ENCODE data around the gene TMEM220.

The TMEM220 gene

GRCh38 chr17:10729334-10730193 is at the start of gene TMEM220:
Gene TMEM220 (minus strand): TSS chr17:10730023. CDS start chr17:10729851, 172 bp downstream.
- Histone ChIP-seq H3K4me3 (ENCODE audit: low read length in 2 of 2) (peak within 1 kb of the TSS; percentile 73), H3K27ac (ENCODE audit: low read depth in 2 of 2, low read length in 2 of 2) (peak within 1 kb of the TSS; percentile 89 to 91), H3K36me3 (ENCODE audit: control insufficient read depth in 2 of 2, insufficient read depth in 2 of 2, low read length in 2 of 2) (no peaks in the 10 kb centered on the region), H3K9me3 (ENCODE audit: control insufficient read depth in 2 of 2, low read length in 2 of 2) (no peaks in the 10 kb centered on the region), H3K9ac (ENCODE audit: low read depth in 1 of 2, low read length in 2 of 2) (peak within 1 kb of the TSS; percentile 80 to 82), H3K27me3 (ENCODE audit: control insufficient read depth in 2 of 2, insufficient read depth in 2 of 2, low read length in 2 of 2) (no peaks in the 10 kb centered on the region), H3K4me1 (ENCODE audit: control insufficient read depth in 2 of 2, insufficient read depth in 2 of 2, low read length in 2 of 2) (peaks cover 17 to 42% of the 10 kb centered on the region in 2 donors)

- Histone ChIP-seq H3K27me3 (ENCODE audit: control insufficient read depth in 2 of 2, insufficient read depth in 2 of 2, low read length in 2 of 2) (no peaks in the 10 kb centered on the region), H3K36me3 (ENCODE audit: control insufficient read depth in 2 of 2, insufficient read depth in 2 of 2, low read length in 2 of 2) (no peaks in the 10 kb centered on the region), H3K4me3 (ENCODE audit: low read length in 2 of 2) (no peak overlapping the region), H3K9ac (ENCODE audit: low read depth in 1 of 2, low read length in 2 of 2) (no peak overlapping the region), H3K27ac (ENCODE audit: low read depth in 2 of 2, low read length in 2 of 2) (peak overlapping the region in 1 of 2 donors; percentile 55), H3K9me3 (ENCODE audit: control insufficient read depth in 2 of 2, low read length in 2 of 2) (no peaks in the 10 kb centered on the region), H3K4me1 (ENCODE audit: control insufficient read depth in 2 of 2, insufficient read depth in 2 of 2, low read length in 2 of 2) (peaks cover 15 to 29% of the 10 kb centered on the region in 2 donors)
Observed at GRCh38 chr17:10779609-10780008, 49.8 kb upstream of the TMEM220 start.

- H3K36me3 ChIP-seq (ENCODE audit: control insufficient read depth in 2 of 2, insufficient read depth in 2 of 2, low read length in 2 of 2): no peaks in the 10 kb centered on the region
- peaks cover 19 to 32% of the 10 kb centered on the region in 2 donors for H3K4me1 ChIP-seq (ENCODE audit: control insufficient read depth in 2 of 2, insufficient read depth in 2 of 2, low read length in 2 of 2)
- peak overlapping the region in 1 of 2 donors; percentile 34 for H3K9ac ChIP-seq (ENCODE audit: low read depth in 1 of 2, low read length in 2 of 2)
- H3K27ac ChIP-seq (ENCODE audit: low read depth in 2 of 2, low read length in 2 of 2): peak overlapping the region; percentile 61 to 85
- H3K4me3 ChIP-seq (ENCODE audit: low read length in 2 of 2): no peak overlapping the region
- no peaks in the 10 kb centered on the region for H3K9me3 ChIP-seq (ENCODE audit: control insufficient read depth in 2 of 2, low read length in 2 of 2)
- no peaks in the 10 kb centered on the region for H3K27me3 ChIP-seq (ENCODE audit: control insufficient read depth in 2 of 2, insufficient read depth in 2 of 2, low read length in 2 of 2)
Observed at GRCh38 chr17:10777890-10778289, 48.1 kb upstream of the TMEM220 start.

GRCh38 chr17:10777131-10777807 is 47.4 kb upstream of the TMEM220 start:
- Histone ChIP-seq H3K4me1 (ENCODE audit: control insufficient read depth in 2 of 2, insufficient read depth in 2 of 2, low read length in 2 of 2) (peaks cover 23 to 39% of the 10 kb centered on the region in 2 donors), H3K4me3 (ENCODE audit: low read length in 2 of 2) (peak overlapping the region in 1 of 2 donors; percentile 20), H3K27me3 (ENCODE audit: control insufficient read depth in 2 of 2, insufficient read depth in 2 of 2, low read length in 2 of 2) (no peaks in the 10 kb centered on the region), H3K9ac (ENCODE audit: low read depth in 1 of 2, low read length in 2 of 2) (peak overlapping the region; percentile 34 to 47), H3K36me3 (ENCODE audit: control insufficient read depth in 2 of 2, insufficient read depth in 2 of 2, low read length in 2 of 2) (no peaks in the 10 kb centered on the region), H3K9me3 (ENCODE audit: control insufficient read depth in 2 of 2, low read length in 2 of 2) (no peaks in the 10 kb centered on the region), H3K27ac (ENCODE audit: low read depth in 2 of 2, low read length in 2 of 2) (peak overlapping the region; percentile 61 to 85)

- H3K36me3 ChIP-seq (ENCODE audit: control insufficient read depth in 2 of 2, insufficient read depth in 2 of 2, low read length in 2 of 2): no peaks in the 10 kb centered on the region
- peaks cover 26 to 46% of the 10 kb centered on the region in 2 donors for H3K4me1 ChIP-seq (ENCODE audit: control insufficient read depth in 2 of 2, insufficient read depth in 2 of 2, low read length in 2 of 2)
- H3K9me3 ChIP-seq (ENCODE audit: control insufficient read depth in 2 of 2, low read length in 2 of 2): no peaks in the 10 kb centered on the region
- H3K9ac ChIP-seq (ENCODE audit: low read depth in 1 of 2, low read length in 2 of 2): peak overlapping the region in 1 of 2 donors; percentile 27
- peak overlapping the region; percentile 85 to 90 for H3K27ac ChIP-seq (ENCODE audit: low read depth in 2 of 2, low read length in 2 of 2)
- H3K27me3 ChIP-seq (ENCODE audit: control insufficient read depth in 2 of 2, insufficient read depth in 2 of 2, low read length in 2 of 2): no peaks in the 10 kb centered on the region
- peak overlapping the region in 1 of 2 donors; percentile 11 for H3K4me3 ChIP-seq (ENCODE audit: low read length in 2 of 2)
Observed at GRCh38 chr17:10776381-10776780, 46.6 kb upstream of the TMEM220 start.

GRCh38 chr17:10775740-10776356 is 46.0 kb upstream of the TMEM220 start:
- peak overlapping the region in 1 of 2 donors; percentile 27 for H3K9ac ChIP-seq (ENCODE audit: low read depth in 1 of 2, low read length in 2 of 2)
- H3K27ac ChIP-seq (ENCODE audit: low read depth in 2 of 2, low read length in 2 of 2): peak overlapping the region; percentile 85 to 90
- H3K4me3 ChIP-seq (ENCODE audit: low read length in 2 of 2): peak overlapping the region; percentile 11 to 17

GRCh38 chr17:10775058-10775457 is 45.2 kb upstream of the TMEM220 start:
- no peaks in the 10 kb centered on the region for H3K27me3 ChIP-seq (ENCODE audit: control insufficient read depth in 2 of 2, insufficient read depth in 2 of 2, low read length in 2 of 2)
- H3K9ac ChIP-seq (ENCODE audit: low read depth in 1 of 2, low read length in 2 of 2): no peak overlapping the region
- H3K4me1 ChIP-seq (ENCODE audit: control insufficient read depth in 2 of 2, insufficient read depth in 2 of 2, low read length in 2 of 2): peaks cover 26 to 50% of the 10 kb centered on the region in 2 donors
- no peaks in the 10 kb centered on the region for H3K9me3 ChIP-seq (ENCODE audit: control insufficient read depth in 2 of 2, low read length in 2 of 2)
- H3K27ac ChIP-seq (ENCODE audit: low read depth in 2 of 2, low read length in 2 of 2): peak overlapping the region; percentile 85 to 90
- peaks cover 0 to 2% of the 10 kb centered on the region in 2 donors for H3K36me3 ChIP-seq (ENCODE audit: control insufficient read depth in 2 of 2, insufficient read depth in 2 of 2, low read length in 2 of 2)
- H3K4me3 ChIP-seq (ENCODE audit: low read length in 2 of 2): no peak overlapping the region

More at GRCh38 chr17:10775740-10776356, 46.0 kb upstream of the TMEM220 start:
- H3K4me1 ChIP-seq (ENCODE audit: control insufficient read depth in 2 of 2, insufficient read depth in 2 of 2, low read length in 2 of 2): peaks cover 26 to 50% of the 10 kb centered on the region in 2 donors
- H3K27me3 ChIP-seq (ENCODE audit: control insufficient read depth in 2 of 2, insufficient read depth in 2 of 2, low read length in 2 of 2): no peaks in the 10 kb centered on the region
- no peaks in the 10 kb centered on the region for H3K9me3 ChIP-seq (ENCODE audit: control insufficient read depth in 2 of 2, low read length in 2 of 2)
- no peaks in the 10 kb centered on the region for H3K36me3 ChIP-seq (ENCODE audit: control insufficient read depth in 2 of 2, insufficient read depth in 2 of 2, low read length in 2 of 2)

- H3K9ac ChIP-seq (ENCODE audit: low read depth in 1 of 2, low read length in 2 of 2): peak overlapping the region in 1 of 2 donors; percentile 14
- peak overlapping the region; percentile 23 to 74 for H3K27ac ChIP-seq (ENCODE audit: low read depth in 2 of 2, low read length in 2 of 2)
- peaks cover 0 to 2% of the 10 kb centered on the region in 2 donors for H3K36me3 ChIP-seq (ENCODE audit: control insufficient read depth in 2 of 2, insufficient read depth in 2 of 2, low read length in 2 of 2)
- H3K9me3 ChIP-seq (ENCODE audit: control insufficient read depth in 2 of 2, low read length in 2 of 2): no peaks in the 10 kb centered on the region
- peaks cover 23 to 46% of the 10 kb centered on the region in 2 donors for H3K4me1 ChIP-seq (ENCODE audit: control insufficient read depth in 2 of 2, insufficient read depth in 2 of 2, low read length in 2 of 2)
- H3K27me3 ChIP-seq (ENCODE audit: control insufficient read depth in 2 of 2, insufficient read depth in 2 of 2, low read length in 2 of 2): no peaks in the 10 kb centered on the region
- no peak overlapping the region for H3K4me3 ChIP-seq (ENCODE audit: low read length in 2 of 2)
Observed at GRCh38 chr17:10773391-10773790, 43.6 kb upstream of the TMEM220 start.

- Histone ChIP-seq H3K27ac (ENCODE audit: low read depth in 2 of 2, low read length in 2 of 2) (peak overlapping the region; percentile 52 to 74), H3K4me3 (ENCODE audit: low read length in 2 of 2) (no peak overlapping the region), H3K9ac (ENCODE audit: low read depth in 1 of 2, low read length in 2 of 2) (peak overlapping the region; percentile 20 to 32), H3K4me1 (ENCODE audit: control insufficient read depth in 2 of 2, insufficient read depth in 2 of 2, low read length in 2 of 2) (peaks cover 22 to 40% of the 10 kb centered on the region in 2 donors), H3K27me3 (ENCODE audit: control insufficient read depth in 2 of 2, insufficient read depth in 2 of 2, low read length in 2 of 2) (no peaks in the 10 kb centered on the region), H3K36me3 (ENCODE audit: control insufficient read depth in 2 of 2, insufficient read depth in 2 of 2, low read length in 2 of 2) (peaks cover 2 to 4% of the 10 kb centered on the region in 2 donors), H3K9me3 (ENCODE audit: control insufficient read depth in 2 of 2, low read length in 2 of 2) (no peaks in the 10 kb centered on the region)
Observed at GRCh38 chr17:10772425-10773380, 42.9 kb upstream of the TMEM220 start.
